Stimulated activated CD8-positive, alpha-beta memory T cell treated with anti-CD3 and anti-CD28 coated beads, Interleukin-15, amount 100 ng/mL, for 1 hour (primary cell): Measurements from ENCODE around the gene KIAA0408.
"Not testable (repeated sequence)": the region's sequence is repeated elsewhere in the genome, so short reads cannot be mapped to it uniquely, and the experiment has no call there.

Experiments used
- DNase-seq: peaks from one replicate; pipeline ENCODE4 v3.0.0-alpha.2; 2020; ENCODE audit warnings: low read depth

Gene KIAA0408

DNA sequence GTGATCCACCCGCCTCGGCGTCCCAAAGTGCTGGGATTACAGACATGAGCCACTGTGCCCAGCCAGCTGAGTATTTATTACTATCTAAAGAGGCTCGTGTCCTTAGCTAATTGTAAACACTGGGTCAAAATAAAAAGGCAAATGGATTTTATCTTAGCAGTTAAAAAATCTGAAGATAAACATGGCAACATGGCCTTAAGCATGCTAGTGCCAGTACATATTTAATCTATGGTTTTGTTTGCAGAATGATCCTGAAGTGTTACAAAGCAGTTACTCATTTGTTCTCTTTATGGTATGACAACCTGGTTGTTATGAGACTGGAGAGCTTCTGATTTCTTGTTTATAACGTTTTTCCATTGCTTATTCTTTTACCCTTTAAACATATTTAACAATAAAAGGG is 3.9 kb upstream of the KIAA0408 start:
- DNase-seq = no peak

DNA sequence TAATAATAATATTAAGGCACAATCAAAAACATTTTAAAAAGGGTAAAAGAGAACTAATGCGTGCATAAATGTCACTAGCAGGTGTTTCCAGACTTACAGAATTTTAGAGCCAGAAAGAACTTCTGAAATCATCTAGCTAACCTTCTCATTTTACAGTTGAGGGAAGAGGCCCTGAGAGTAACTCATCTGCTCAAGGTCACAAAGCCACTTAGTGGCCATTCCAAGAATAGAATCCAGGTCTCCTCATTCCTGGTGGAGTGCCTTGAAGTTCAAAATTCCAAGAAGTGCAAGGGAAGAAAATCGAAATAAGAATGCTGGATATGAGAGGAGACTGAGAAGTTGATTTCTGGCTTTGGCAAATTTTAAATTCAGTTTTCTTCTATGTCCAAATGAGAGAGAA is 3.2 kb upstream of the KIAA0408 start:
- DNase-seq = no peak

DNA sequence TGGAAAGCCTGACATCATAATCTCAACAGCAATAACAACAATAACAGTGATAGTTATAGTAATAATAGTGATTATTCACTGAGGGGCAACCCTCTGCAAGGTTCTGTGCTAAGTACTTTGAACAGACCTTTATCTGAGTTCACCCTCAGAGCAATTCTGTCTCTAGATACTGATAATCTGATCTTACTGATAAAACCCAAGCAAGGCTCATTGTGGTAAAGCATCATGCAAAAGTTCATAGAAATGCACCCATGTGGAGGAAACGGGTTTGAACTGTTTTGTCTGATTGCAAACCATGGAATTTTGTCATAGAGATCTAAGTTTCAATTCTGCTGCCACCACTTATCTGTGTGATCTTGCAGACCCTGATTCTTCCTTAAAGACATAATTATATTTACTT is 1.3 kb upstream of the KIAA0408 start:
- DNase-seq = no peak

DNA sequence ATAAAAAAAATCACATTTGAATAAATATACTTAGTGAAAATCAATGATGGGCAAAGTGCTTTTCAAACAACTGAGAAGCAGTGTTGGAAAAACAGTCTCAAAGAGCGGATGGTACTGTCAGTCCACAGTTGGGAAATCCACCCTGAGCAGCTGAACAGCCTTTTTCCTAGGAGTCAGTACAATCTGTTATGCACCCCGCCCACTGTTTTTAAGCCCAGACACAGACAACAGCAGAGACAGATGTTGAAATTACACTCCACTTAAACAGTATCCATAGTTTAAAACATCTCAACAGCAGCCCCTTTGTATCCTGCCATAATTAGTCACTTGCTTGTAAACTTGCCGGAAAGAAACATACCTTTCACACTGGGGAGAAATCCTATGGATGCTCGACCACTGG is 372 bp downstream of the KIAA0408 start:
- DNase-seq = no peak

DNA sequence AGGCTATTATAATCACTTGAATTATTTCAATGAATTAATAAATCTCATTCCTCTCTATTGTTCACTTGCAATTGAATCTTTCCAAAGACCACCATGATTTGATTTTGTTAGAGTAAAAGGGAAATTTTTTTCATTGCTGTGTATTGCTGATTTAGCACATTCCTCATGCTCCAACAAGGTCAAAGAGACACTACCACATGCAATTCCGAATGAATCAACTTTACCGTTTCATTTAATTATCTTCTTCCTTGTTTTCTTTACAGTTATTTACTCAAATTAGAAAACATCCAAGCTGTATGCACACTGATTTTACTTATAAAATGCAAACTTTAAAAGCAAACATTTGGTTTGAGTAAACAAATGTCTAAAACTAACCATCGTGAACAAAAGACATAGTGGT is 967 bp downstream of the KIAA0408 start:
- no peak for DNase-seq

DNA sequence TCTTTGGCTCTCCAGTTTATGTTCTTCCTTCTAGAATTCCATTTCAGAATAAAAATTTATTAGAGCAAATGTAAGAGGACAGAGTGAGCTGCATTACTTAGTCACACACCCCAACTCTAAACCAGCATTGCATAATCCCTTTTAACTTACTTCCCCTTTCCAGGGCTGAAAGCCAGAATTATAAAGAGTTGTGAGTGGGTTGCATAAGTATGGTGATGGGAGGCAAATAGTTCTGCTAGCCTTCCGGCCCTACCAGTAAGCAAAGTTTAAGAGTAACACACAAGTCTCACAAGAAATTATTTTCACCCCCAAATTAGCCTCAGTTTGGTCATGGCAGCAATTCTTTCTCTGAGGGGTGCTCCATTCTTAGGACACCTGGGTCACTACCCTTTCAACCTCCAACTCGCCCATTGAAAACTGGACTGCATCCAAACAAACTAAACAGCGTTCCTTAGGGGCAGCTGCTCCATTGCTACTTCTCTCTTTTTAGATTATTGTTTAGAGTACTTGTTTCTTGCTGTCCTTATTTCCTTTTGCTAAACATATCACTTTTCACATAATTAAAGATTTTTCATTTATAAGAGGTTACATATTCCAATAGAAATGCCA is 1.6 kb downstream of the KIAA0408 start:
- no peak for DNase-seq

DNA sequence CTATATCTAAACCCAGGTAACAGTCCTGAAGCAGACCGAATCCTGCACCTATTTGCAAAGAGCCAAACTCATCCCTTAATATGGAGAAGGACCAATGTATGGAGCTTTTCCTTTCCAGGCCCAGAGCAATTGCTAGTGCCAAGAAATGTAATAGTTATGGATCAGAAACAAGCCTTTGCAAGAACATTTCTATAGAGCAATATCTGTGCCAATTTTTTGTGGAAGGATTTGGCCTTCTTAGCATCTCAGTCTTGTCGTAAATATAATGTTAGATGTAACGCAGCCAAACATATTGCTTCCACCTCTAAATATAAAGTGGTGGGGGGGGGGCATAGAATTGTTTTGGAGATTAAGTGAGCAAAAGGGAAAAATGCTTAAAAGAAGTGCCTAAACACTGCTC is 2.7 kb downstream of the KIAA0408 start:
- no peak for DNase-seq

DNA sequence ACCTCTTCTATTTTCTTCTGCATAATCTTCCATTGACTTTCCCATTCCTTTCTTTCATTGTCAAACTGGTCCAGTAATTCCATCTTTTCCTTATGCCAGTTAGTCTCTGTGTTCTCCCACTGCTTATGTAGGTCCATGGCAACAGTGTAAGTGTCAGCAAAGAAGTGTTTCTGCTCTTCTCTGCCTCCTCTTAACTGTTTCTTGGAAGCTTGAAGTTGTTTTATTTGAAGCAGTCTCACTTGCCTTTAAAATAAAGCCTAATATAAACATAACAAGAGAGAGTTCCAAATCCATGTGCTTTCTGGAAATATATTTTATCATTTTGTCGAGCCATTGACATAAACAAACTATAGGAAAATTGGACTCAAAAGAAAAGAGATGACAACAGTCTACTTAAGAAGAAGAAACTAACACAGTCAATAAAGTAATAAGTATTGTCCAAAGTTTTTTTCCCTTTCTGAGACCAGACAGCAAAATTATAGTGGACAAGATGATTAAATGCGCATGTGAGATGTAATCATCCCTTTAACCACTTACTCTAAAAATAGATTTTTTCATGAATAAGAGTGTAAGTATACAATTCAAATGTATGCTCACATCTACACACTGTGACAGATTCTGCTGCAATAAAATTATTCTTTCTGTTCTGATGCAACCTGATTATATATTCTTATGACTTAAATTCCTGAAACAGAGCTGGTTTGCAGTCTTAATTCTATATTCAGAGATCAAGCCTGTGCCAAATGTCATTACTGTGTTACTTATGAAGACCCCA is 5.2 kb downstream of the KIAA0408 start:
- DNase-seq = no peak

DNA sequence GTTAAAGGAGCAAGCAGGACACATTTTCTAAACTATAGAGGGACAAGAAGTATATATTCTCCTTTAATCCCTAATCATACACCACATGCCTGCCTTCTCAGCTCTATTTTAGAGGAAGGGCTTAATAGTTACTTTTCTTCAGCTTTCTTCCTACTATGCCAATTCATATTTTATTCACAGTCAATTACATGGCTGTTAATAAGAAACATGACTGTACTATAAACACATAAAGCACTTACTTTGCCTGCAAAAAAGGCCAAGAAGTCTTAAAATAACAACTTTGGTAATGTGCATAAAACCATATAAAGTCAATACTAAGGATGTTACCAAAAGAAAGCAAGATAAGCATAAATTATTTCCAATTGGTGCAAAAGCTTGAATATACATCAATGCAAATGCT is 6.4 kb downstream of the KIAA0408 start:
- no peak for DNase-seq

DNA sequence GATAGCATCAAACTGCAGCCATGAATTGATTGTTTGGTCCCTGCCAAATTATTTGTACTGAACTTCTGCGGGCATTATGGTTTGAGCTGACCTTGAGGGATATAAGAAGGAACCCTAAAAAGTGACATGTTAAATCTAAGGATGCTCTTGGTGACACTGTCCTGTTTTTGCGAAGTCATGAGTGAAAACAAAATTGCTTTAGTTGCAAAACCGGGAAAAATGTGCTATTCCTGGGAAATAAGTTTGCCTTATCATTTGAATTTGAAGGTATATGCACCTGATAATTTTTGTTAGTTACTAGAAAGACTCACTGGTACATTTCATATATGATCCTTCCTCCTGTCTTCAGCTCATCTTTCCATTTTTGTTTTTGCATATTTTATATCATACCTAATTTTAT is 7.8 kb downstream of the KIAA0408 start:
- DNase-seq = no peak

DNA sequence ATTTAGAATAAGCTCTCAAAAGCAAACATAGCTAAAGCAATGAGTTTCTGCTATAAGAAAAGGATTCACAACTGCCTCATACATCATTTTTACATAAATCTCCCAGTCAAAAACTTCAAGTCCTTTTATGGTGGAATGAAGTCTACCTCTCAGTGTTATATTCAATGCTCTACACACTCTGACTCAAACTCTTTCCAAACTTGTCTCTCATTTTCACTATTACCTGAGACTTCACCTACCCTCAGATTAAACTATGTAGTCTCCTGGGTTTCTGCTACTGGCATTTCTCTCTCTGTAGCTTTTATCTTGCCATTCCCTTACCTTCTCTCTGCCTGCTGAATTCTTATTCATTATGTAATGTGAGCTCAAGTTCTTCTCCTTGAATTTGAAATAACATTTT is 11.4 kb downstream of the KIAA0408 start:
- no peak for DNase-seq

DNA sequence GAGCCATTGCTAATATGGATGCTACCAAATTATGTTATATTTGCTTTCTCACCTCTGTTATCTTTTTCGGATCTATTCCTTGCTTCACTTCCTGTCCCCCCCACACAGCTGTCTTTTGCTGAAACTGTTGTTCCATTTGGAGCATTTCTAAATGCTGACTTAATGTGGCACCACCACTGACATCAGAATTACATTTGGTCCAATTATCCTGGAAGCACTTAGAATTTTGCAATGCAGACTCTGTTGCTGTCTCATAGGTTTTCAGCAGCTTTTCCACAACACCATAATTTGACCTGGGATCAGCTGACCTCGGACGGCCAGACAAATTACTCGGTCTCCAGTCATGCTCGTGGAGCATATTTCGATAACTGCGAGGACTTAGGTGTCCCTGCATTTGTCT is 12.8 kb downstream of the KIAA0408 start:
- DNase-seq = no peak

DNA sequence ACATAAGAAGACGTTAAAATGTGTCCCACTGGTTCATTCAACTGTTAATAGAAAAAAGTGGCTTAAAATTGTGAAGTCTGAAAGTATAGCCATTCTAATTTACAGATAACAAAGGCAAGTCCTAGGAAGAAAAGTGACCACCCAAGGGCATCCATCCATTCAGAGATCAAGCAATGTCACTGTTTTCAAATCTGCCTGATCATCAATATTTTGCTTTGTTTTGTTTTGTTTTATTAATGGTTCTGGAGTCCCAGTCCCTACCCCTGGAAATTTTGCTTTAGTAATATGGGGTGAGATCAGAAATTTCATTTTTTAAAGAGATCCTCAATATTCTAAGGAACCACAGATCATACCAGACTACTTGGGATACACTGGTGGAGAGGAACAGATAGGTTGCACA is 17.3 kb downstream of the KIAA0408 start:
- DNase-seq = no peak

DNA sequence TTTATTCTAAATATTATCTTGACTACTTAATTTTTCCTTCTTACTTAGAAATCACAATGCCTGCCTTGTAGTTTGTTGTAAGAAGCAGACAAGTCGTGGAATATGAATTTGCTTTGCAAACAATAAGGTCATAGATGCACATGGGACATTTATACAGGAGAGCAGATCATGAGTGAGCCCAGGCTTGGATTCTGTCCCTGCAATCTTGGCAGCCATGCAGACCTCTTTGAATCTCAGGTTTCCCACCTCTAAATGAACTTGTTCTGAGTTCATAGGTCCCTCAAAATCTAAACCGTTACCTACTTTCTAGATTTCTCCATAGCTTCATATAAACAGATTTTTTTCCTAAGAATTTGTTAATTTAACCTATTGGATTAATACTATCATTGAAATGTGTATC is 19.5 kb downstream of the KIAA0408 start:
- DNase-seq = no peak

DNA sequence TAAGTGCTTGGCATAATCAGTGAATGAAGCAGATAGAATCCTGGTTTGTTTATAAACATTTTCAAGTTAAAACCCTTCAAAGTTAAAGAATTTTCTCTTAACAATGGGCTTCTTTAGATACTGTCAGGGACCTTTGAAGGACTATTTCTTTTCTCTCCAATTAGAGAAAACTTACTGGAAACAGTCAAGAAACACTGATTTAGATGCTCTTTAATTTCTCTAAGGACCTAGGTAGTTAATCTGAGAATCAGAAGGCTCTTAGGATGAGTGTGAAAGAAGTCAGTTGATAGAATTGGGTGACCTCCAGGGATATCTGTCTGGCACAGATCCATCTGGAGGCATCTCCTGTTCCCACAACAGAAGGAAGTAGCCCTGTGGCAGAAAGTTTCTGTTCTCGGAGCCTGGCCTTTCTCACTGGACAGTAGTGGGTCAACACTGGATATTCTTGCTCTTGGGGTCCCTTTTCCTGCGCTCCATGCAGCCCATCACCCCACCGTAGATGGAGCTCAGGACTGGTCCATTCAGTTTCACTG is 22.5 kb downstream of the KIAA0408 start:
- DNase-seq = no peak

DNA sequence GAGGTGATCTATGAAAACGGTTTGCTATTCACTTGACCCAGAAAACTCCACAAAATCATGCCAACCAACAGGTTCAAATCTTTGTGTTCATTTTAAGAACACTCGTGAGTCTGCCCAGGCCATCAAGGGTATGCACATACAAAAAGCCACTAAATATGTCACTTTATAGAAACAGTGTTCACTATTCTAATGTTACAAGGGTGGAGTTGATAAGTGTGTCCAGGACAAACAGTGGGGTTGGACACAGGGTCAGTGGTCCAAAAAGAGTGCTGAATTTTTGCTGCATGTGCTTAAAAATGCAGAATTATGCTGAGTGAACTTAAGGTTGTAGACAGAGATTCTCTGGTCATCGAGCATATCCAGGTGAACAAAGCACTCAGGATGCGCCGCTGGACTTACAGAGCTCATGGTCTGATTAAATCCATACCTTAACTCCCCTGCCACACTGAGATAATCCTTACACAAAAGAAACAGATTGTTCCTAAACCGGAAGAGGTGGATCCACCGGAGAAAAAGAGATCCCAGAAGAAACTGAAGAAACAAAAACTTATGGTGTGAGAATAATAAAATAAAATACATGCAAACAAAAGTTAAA is 23.5 kb downstream of the KIAA0408 start:
- no peak for DNase-seq

DNA sequence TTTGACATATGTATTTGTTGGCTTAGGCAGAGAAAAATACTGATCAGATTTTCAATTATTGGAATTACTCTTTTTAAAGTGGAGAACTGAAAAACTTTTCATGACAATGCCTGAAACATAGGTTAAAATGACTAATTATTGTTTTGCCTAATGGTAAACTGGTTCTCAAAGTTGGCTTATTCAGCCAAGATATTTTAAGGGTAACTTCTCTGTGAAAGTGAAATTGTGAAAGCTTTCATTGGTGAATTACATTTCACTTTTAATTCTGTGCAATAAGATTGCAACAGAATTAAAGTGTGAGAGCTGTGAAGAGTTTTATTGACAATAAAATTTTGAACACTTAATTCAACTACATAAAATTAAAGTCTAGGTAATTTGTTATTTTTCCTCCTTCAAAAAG is 24.5 kb downstream of the KIAA0408 start:
- DNase-seq = no peak

DNA sequence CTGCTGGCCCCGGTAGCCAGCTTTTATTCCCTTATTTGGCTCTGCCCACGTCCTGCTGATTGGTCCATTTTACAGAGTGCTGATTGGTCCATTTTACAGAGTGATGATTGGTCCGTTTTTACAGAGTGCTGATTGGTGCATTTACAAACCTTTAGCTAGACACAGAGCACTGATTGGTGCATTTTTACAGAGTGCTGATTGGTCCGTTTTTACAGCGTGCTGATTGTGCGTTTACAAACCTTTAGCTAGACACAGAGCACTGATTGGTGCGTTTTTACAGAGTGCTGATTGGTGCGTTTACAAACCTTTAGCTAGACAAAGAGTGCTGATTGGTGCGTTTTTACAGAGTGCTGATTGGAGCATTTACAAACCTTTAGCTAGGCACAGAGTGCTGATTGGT is 30.6 kb downstream of the KIAA0408 start:
- not testable (repeated sequence) for DNase-seq

DNA sequence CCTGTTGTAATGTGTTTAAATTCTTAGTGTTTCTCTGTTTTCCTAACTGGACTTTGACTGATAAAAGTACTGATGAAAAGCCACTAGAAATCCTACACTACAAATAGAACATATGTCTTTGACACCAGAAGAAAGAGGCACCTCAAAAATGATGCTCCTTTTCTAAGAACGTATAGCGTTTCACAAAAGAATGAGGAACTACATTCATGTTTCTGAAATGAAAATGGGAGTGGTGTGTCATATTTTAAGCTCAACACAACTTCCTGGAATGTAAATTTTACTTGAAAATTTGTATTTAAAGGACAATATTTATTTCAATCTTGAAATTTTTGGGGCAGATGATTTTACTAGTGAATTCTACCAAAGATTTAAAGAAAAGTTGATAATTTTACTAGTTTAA is 35.3 kb downstream of the KIAA0408 start:
- no peak for DNase-seq

DNA sequence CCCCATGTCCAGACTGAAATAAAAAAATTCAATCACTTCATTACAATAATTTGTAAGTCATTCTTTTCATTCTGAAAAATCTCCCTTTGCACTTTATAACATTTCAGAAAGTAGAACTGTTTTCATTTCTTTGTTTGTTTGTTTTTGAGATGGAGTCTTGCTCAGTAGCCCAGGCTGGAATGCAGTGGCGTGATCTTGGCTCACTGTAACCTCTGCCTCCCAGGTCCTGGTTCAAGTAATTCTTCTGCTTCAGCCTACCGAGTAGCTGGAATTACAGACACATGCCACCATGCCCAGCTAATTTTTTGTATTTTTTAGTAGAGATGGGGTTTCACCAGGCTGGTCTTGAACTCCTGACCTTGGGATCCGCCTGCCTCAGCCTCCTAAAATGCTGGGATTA is 38.0 kb downstream of the KIAA0408 start:
- DNase-seq = not testable (repeated sequence)

DNA sequence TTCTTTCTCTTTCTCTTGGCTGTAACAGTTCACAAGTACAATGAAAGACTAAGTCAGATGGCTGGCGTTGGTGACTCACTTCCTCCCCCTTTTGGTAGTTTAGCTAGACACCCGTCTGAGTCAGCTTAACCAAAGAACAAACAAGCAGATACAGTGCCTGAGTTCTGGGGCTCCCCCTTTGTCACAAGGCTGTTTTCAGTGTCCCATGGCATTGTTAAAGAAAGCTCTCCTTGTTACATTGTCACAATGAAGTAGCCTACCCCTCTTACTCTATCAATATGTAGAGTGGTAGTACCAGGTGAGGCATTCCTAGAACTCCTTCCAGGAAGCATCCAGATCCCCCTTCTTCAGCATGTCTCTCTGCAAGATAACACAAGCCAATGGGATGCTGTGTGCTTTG is 38.6 kb downstream of the KIAA0408 start:
- DNase-seq = peak; percentile 31

DNA sequence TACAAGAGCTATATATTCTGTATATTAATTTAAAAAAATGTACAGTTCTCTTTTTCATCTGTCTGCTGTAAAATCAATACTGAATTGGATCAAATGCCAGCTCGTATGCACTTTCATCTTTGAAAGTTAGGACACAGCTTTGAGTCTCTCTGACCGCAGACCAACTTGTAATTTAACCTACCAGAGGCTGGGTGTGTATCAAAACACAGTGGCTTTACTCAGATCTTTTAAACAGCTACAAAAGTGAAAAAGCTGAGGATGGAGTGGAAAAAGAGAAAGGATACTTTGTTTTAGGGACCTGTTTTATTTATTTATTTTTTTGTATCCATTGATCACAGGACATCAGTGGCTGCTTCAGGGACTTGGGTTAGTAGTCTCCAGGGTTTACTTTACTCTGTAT is 44.1 kb downstream of the KIAA0408 start:
- DNase-seq = no peak

DNA sequence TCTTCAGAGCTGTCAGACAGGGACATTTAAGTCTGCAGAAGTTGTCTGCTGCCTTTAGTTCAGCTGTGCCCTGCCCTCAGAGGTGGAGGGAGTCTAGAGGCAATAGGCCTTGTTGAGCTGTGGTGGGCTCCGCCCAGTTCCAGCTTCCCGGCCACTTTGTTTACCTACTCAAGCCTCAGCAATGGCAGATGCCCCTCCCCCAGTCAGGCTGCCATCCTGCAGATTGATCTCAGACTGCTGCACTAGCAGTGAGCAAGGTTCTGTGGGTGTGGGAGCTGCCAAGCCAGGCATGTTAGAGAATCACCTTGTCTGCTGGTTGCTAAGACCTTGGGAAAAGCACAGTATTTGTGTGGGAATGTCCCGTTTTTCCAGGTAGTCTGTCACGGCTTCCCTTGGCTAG is 46.1 kb downstream of the KIAA0408 start:
- DNase-seq = not testable (repeated sequence)
